Measurements from ENCODE around the gene SREBF1. TPM values are rescaled to one million over a fixed set of nuclear protein-coding genes. Genes with fewer than 3 reads are reported as not detected.

Gene SREBF1
- total RNA-seq, 3 donors from 2014 or later = 161 to 179 (median 170) TPM

DNA sequence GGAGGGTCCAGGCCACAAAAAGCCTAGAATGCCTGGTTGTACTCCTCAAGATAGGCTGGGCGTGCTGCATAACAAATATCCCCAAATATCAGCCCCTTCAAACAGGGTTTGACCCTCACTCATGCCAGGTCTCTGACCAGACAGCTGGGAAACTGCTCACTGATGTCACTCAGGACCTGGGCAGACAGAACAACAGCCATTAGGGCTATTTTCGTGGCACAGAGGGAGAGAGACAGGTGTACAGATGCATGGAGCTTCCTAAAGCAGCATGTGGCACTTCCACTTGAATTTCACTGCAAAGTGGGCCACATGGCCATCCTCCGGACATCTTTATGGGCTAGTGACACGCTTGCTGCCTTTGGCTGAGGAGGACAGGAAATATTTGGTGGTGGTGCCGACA, 73.1 kb downstream of the SREBF1 start:
- ATAC-seq (no peak), DNase-seq (no peak)
- TF ChIP-seq, protein P1, sequence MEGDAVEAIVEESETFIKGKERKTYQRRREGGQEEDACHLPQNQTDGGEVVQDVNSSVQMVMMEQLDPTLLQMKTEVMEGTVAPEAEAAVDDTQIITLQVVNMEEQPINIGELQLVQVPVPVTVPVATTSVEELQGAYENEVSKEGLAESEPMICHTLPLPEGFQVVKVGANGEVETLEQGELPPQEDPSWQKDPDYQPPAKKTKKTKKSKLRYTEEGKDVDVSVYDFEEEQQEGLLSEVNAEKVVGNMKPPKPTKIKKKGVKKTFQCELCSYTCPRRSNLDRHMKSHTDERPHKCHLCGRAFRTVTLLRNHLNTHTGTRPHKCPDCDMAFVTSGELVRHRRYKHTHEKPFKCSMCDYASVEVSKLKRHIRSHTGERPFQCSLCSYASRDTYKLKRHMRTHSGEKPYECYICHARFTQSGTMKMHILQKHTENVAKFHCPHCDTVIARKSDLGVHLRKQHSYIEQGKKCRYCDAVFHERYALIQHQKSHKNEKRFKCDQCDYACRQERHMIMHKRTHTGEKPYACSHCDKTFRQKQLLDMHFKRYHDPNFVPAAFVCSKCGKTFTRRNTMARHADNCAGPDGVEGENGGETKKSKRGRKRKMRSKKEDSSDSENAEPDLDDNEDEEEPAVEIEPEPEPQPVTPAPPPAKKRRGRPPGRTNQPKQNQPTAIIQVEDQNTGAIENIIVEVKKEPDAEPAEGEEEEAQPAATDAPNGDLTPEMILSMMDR (IDR thresholded peaks at IDR 0.05) = no peak
- H3K4me3 ChIP-seq = no peak overlapping the region
- no peaks in the 10 kb centered on the region for H3K9me3 ChIP-seq
- intact Hi-C loops (cut with DNase I, micrococcal nuclease) = no loop called here
- no peaks in the 10 kb centered on the region for H3K36me3 ChIP-seq (ENCODE audit: low read depth)
- H3K4me1 ChIP-seq (ENCODE audit: low read depth) = peaks cover 4% of the 10 kb centered on the region

- no peaks in the 10 kb centered on the region for H3K9me3 ChIP-seq
- no peaks in the 10 kb centered on the region for H3K36me3 ChIP-seq (ENCODE audit: low read depth)
- ATAC-seq (no peak), DNase-seq (no peak)
- TF ChIP-seq, protein P1 (IDR thresholded peaks at IDR 0.05) = no peak
- H3K4me1 ChIP-seq (ENCODE audit: low read depth) = peaks cover 4% of the 10 kb centered on the region
- intact Hi-C loops (cut with DNase I, micrococcal nuclease) = no loop called here
- H3K4me3 ChIP-seq = no peak overlapping the region
Observed at GRCh38 chr17:17763136-17763535, 73.7 kb downstream of the SREBF1 start.

DNA sequence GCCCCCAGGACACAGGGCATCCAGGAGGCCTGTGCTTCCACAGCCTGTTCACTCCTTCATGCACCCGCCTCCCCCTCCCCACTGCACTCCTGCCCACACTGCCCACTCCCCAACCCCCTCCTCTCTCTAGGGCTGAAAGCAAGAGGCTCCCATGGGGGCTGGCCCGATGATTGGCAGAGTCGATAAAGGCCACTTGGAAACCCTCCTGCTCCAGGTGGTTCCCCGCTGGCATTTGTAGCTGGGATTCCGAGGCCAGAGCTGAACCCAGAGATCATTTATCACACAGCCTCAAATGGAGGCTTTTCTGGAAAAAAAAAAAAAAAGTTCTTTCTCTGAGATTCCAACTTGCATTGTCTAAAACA, 74.1 kb downstream of the SREBF1 start:
- TF ChIP-seq, protein P1 (IDR thresholded peaks at IDR 0.05) = no peak
- intact Hi-C loops (cut with DNase I, micrococcal nuclease) = no loop called here
- Histone ChIP-seq H3K4me1 (ENCODE audit: low read depth) (peaks cover 4% of the 10 kb centered on the region), H3K36me3 (ENCODE audit: low read depth) (no peaks in the 10 kb centered on the region), H3K4me3 (no peak overlapping the region), H3K9me3 (no peaks in the 10 kb centered on the region)
- ATAC-seq = no peak
- no peak for DNase-seq

Small RNAs within 50 kb of the gene (microRNA-seq; reads per million reads assigned to microRNA genes)
- gene MIR33B (68.5 reads per million, percentile 58 among the genes with 10 or more reads in this experiment), gene MIR6777 (not detected)

Other genes with a start within 250 kb of the SREBF1 start
- 10 to 100 TPM; 15.4 to 18.3 (median 16.1) TPM for gene PEMT, start 245.3 kb downstream of the SREBF1 start, total RNA-seq
- gene RAI1, start 155.5 kb downstream of the SREBF1 start, total RNA-seq = 10 to 100 TPM; 12.9 to 29.2 (median 17.0) TPM
- gene TOM1L2, start 135.4 kb upstream of the SREBF1 start, total RNA-seq = 100 to 1,000 TPM in 1 of 3 donors, 10 to 100 TPM in 2; 67.8 to 101 (median 87.7) TPM
- 1 to 10 TPM; 1.0 to 3.3 (median 1.4) TPM for gene DRC3, start 135.9 kb upstream of the SREBF1 start, total RNA-seq
- gene ATPAF2, start 202.2 kb upstream of the SREBF1 start, total RNA-seq = 10 to 100 TPM; 26.0 to 33.9 (median 27.2) TPM
- gene GID4, start 202.4 kb upstream of the SREBF1 start, total RNA-seq = 10 to 100 TPM in 1 of 3 donors, 1 to 10 TPM in 2; 5.8 to 24.4 (median 5.8) TPM